Heart left ventricle (tissue), 16 donors: ENCODE data around the gene TNIK. TPM values are rescaled to one million over a fixed set of nuclear protein-coding genes. Genes with fewer than 3 reads are reported as not detected.

Source experiments
- ATAC-seq, 4 donors: fragments of 200-7000 bp; cut with Tn5 transposase; one replicate each; pipeline ENCODE4 v1.9.1; 2020 to 2022; ENCODE audit warnings: moderate library complexity in 4 of 4, mild to moderate bottlenecking in 3 of 4, moderate number of reproducible peaks in 1 of 4
- DNase-seq, 5 donors: peaks; one replicate each; pipeline ENCODE4 v3.0.0-alpha.2; 2020
- H3K27ac ChIP-seq, 12 donors: fragments of 200-600 bp; sonication (generic) in 4 of 12; one replicate each; pipeline versions ENCODE4 v1.5.0 to v1.8.0; 2016 to 2022; ENCODE audit warnings: mild to moderate bottlenecking in 2 of 12
- H3K27me3 ChIP-seq, 9 donors: fragments of 200-600 bp; sonication (generic) in 2 of 9; one replicate each; pipeline versions ENCODE4 v1.5.1 to v1.8.0; 2016 to 2022; ENCODE audit warnings: mild to moderate bottlenecking in 3 of 9
- H3K36me3 ChIP-seq, 9 donors: fragments of 200-600 bp; sonication (generic) in 2 of 9; one replicate each; pipeline versions ENCODE4 v1.5.0 to v1.8.0; 2018 to 2022; ENCODE audit warnings: mild to moderate bottlenecking in 2 of 9
- H3K4me1 ChIP-seq, 12 donors: fragments of 200-600 bp; sonication (generic) in 4 of 12; one replicate each; pipeline versions ENCODE4 v1.5.0 to v1.8.0; 2016 to 2022; ENCODE audit warnings: mild to moderate bottlenecking in 3 of 12
- H3K4me3 ChIP-seq, 12 donors: fragments of 200-600 bp; sonication (generic) in 4 of 12; one replicate each; pipeline versions ENCODE4 v1.5.0 to v1.8.0; 2017 to 2022; ENCODE audit warnings: mild to moderate bottlenecking in 9 of 12, moderate library complexity in 4 of 12
- H3K9me3 ChIP-seq, 12 donors: fragments of 200-600 bp; sonication (generic) in 4 of 12; one replicate each; pipeline versions ENCODE4 v1.5.0 to v1.8.0; 2016 to 2022; ENCODE audit warnings: mild to moderate bottlenecking in 1 of 12
- CTCF ChIP-seq, 12 donors: fragments of 200-600 bp; sonication (generic) in 4 of 12; IDR thresholded peaks; one replicate each; pipeline versions ENCODE4 v1.5.0 to v1.8.0; 2018 to 2022; ENCODE audit warnings: antibody characterized with exemption in 12 of 12, mild to moderate bottlenecking in 5 of 12
- POLR2A ChIP-seq, 2 donors: fragments of 450-650 bp; IDR thresholded peaks; one replicate each; pipeline ENCODE4 v1.6.1; 2017; ENCODE audit warnings: antibody characterized with exemption in 2 of 2, mild to moderate bottlenecking in 2 of 2, moderate library complexity in 2 of 2
- WGBS, 4 donors: extraction: QIAGEN DNeasy Blood & Tissue Kit in 2 of 4; methylation state at CpG; one replicate each; pipeline versions ENCODE4 v1.1.5 to v1.1.7; 2013 to 2018; 5-methylcytosine and 5-hydroxymethylcytosine counted together
- intact Hi-C, 10 donors: fragments of 100-400 bp; cut with DNase I; formaldehyde crosslinking; loops; one replicate each; pipeline versions ENCODE4 v1.11.1 to v1.14.2; 2022
- polyA plus RNA-seq, 2 donors: library from polyadenylated mRNA; stranded (reverse); fragments of 200-250 nt; gene quantifications; one replicate each; pipeline ENCODE4 v1.2.3, GENCODE V29; 2013
- total RNA-seq, 9 donors: library from RNA; depleted of rRNA in 2 of 9; stranded (reverse); fragments of >200 nt in 2 of 9; fragmentation: NEBNext Ultra II Directional in 3 of 9; extraction: Animal tissue kit (Norgen Biotek cat#: 25700) in 3 of 9; gene quantifications; one replicate each; pipeline versions ENCODE4 v1.1.0 to v1.2.4, GENCODE V29; 2016 to 2023
- donor health status: ischemic (EF 13 %, LVEDD 7.1; RV severe dilation, severe dysfunction).
- donor health status: healthy with polysubstance abuse.
- donor health status: DM: no; HTN: yes; CAD: no.
- donor health status: DM: no; HTN: no; CAD: no.
- donor health status: ischemic (EF 25% LVEDD 6.9; RV normal size, moderate dysfunction).
- donor health status: ischemic (EF 25% LVEDD 5.7; RV mildly dilated, moderate dysfunction).
- donor health status: healthy.
- donor health status: DM: yes; HTN: yes; CAD: no.
- donor health status: ischemic (EF 35%, LVEDD 5.7; RV mildly dilated, moderate dysfunction).
- donor health status: nonischemic (EF 11% LVEDD 7.7; RV severe dilation, severe dysfunction).
- donor health status: DM: yes; HTN: yes; CAD: no.
- donor health status: PGD.
- donor health status: ischemic (EF 29% LVEDD 5.4; RV normal size, mild dysfunction).
- donor health status: nonischemic (EF 23%, LVEDD 6.1; RV moderate dilation, normal function).

The TNIK gene
- total and polyA plus RNA-seq, 11 donors, result 12.3 to 51.6 (median 32.4) TPM

GRCh38 chr3:171349392-171349791, 110.8 kb downstream of the TNIK start:
- peaks cover 0 to 63% (median 26%) of the 10 kb centered on the region in 12 donors for H3K4me1 ChIP-seq
- no peak overlapping the region for H3K4me3 ChIP-seq
- intact Hi-C loops, result loop anchor here in 1 of 10 donors (5.0 kb wide), 1 partner anchor 48 kb away; no protein-coding TSS in a partner anchor
- H3K36me3 ChIP-seq, result no peaks in the 10 kb centered on the region
- no peak for TF ChIP-seq POLR2A (IDR thresholded peaks at IDR 0.05)
- no peak overlapping the region for H3K27ac ChIP-seq
- DNase-seq, result no peak
- no peaks in the 10 kb centered on the region for H3K9me3 ChIP-seq
- ATAC-seq, result no peak
- 84 to 96% (median 92%) methylated on average over 1 of the region's 1 CpG for WGBS, 4 donors
- no peaks in the 10 kb centered on the region for H3K27me3 ChIP-seq

- H3K27ac ChIP-seq, result peak overlapping the region in 5 of 12 donors; percentile 1 to 63 (median 27)
- no peak for ATAC-seq
- WGBS, 4 donors, result 65 to 76% (median 71%) methylated on average over 4 of the region's 4 CpGs
Measured at GRCh38 chr3:171348121-171348520, 112.1 kb downstream of the TNIK start.

DNA sequence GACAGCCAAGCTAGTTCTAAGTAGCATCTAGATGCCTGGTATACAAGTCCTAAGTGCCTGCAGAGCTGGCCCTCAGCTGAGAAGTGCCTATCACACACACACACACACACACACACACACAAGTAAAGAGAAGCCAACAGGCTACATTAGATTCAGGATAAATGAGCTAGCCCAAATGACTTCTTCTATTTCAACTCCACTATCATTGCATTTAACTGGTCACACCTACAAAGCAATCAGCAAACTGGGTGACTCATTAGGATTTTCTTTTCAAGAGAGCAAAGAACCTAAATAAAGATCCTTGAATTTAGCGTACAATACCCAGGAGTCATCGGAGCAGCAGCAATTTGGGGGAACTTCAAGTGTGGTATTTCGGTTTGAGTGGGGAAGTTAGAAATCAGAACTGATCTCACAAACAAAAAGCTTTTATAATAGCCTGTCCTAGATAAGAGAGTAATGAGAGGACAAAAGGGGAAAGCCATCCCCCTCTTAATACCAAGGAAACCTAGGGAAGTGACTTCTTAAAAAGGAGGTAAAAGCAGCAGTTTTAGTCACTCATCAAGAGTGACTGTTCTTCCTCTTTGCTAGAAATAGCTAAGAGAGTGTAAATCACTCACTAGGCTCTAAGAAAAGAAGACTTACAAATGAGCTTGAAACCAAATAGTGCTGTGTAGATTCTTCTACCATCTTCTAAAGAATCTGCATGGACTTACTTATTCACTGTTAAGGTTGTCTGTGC, 112.7 kb downstream of the TNIK start:
- no peak overlapping the region for H3K4me3 ChIP-seq
- no peaks in the 10 kb centered on the region for H3K36me3 ChIP-seq
- intact Hi-C loops, result loop anchor here in 1 of 10 donors (5.0 kb wide), 1 partner anchor 50 kb away; no protein-coding TSS in a partner anchor
- peaks cover 0 to 4% (median 0%) of the 10 kb centered on the region in 12 donors for H3K9me3 ChIP-seq
- peak in 2 of 4 donors; percentile 42 to 63 for ATAC-seq
- H3K4me1 ChIP-seq, result peaks cover 0 to 64% (median 26%) of the 10 kb centered on the region in 12 donors
- WGBS, 4 donors, result 45 to 60% (median 48%) methylated on average over 3 of the region's 3 CpGs
- TF ChIP-seq POLR2A (IDR thresholded peaks at IDR 0.05) (no peak), CTCF (IDR thresholded peaks at IDR 0.05) (no peak)
- H3K27ac ChIP-seq, result peak overlapping the region in 8 of 12 donors; percentile 1 to 63 (median 26)
- no peaks in the 10 kb centered on the region for H3K27me3 ChIP-seq
- no peak for DNase-seq

More at GRCh38 chr3:171348121-171348520, 112.1 kb downstream of the TNIK start:
- H3K4me3 ChIP-seq, result no peak overlapping the region
- H3K27me3 ChIP-seq, result no peaks in the 10 kb centered on the region
- no peak for TF ChIP-seq POLR2A (IDR thresholded peaks at IDR 0.05)
- no peak for TF ChIP-seq CTCF (IDR thresholded peaks at IDR 0.05)
- DNase-seq, result no peak
- intact Hi-C loops, result loop anchor here in 1 of 10 donors (5.0 kb wide), 1 partner anchor 49 kb away; no protein-coding TSS in a partner anchor
- no peaks in the 10 kb centered on the region for H3K9me3 ChIP-seq
- no peaks in the 10 kb centered on the region for H3K36me3 ChIP-seq
- H3K4me1 ChIP-seq, result peaks cover 0 to 66% (median 27%) of the 10 kb centered on the region in 12 donors

DNA sequence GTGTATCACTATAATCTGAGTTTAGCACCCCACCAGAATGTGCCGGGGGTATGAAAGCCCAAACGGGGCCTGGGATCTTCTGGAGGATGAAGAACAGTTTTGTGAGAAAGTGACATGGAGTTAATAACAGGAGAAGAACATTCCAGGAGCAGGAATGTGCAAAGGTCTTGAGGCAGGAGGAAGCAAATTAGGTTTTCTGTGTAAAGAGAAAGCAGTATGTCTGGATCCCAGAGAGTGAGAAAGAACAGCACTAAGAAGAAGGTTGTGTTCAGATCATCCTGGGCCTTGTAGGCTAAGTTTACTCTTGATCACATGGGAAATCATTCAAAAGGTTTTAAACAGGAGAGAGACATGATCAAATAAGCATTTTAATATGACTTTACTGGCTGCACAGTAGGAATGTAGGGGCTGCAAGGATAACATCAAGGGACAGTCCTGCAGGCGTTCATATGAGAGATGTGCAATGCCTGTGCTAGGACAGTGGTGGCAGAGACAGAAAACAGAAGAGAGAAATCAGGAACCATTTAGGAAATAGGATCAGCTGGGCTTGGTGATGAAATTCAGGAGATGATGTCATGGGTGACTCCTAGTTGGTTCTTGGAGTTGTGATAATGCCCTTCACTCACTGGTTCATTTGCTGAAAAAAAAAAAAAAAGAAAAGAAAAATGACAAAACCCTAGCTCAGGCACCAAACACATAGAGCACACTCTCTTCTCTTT, 113.5 kb downstream of the TNIK start:
- ATAC-seq (peak in 3 of 4 donors; percentile 72 to 75 (median 75)), DNase-seq (no peak)
- intact Hi-C loops, result loop anchor here in 1 of 10 donors (5.0 kb wide), 1 partner anchor 51 kb away; no protein-coding TSS in a partner anchor
- peaks cover 0 to 59% (median 22%) of the 10 kb centered on the region in 12 donors for H3K4me1 ChIP-seq
- WGBS, 4 donors, result 78 to 81% (median 80%) methylated on average over 3 of the region's 3 CpGs
- H3K27me3 ChIP-seq, result no peaks in the 10 kb centered on the region
- TF ChIP-seq CTCF (IDR thresholded peaks at IDR 0.05) (no peak), POLR2A (IDR thresholded peaks at IDR 0.05) (no peak)
- no peak overlapping the region for H3K4me3 ChIP-seq
- peaks cover 0 to 4% (median 0%) of the 10 kb centered on the region in 12 donors for H3K9me3 ChIP-seq
- H3K27ac ChIP-seq, result peak overlapping the region in 2 of 12 donors; percentile 44 to 63
- H3K36me3 ChIP-seq, result no peaks in the 10 kb centered on the region
